ENCODE data around the gene RAD21L1.
"Not testable (repeated sequence)": the region's sequence is repeated elsewhere in the genome, so short reads cannot be mapped to it uniquely, and the experiment has no call there.

The RAD21L1 gene

DNA sequence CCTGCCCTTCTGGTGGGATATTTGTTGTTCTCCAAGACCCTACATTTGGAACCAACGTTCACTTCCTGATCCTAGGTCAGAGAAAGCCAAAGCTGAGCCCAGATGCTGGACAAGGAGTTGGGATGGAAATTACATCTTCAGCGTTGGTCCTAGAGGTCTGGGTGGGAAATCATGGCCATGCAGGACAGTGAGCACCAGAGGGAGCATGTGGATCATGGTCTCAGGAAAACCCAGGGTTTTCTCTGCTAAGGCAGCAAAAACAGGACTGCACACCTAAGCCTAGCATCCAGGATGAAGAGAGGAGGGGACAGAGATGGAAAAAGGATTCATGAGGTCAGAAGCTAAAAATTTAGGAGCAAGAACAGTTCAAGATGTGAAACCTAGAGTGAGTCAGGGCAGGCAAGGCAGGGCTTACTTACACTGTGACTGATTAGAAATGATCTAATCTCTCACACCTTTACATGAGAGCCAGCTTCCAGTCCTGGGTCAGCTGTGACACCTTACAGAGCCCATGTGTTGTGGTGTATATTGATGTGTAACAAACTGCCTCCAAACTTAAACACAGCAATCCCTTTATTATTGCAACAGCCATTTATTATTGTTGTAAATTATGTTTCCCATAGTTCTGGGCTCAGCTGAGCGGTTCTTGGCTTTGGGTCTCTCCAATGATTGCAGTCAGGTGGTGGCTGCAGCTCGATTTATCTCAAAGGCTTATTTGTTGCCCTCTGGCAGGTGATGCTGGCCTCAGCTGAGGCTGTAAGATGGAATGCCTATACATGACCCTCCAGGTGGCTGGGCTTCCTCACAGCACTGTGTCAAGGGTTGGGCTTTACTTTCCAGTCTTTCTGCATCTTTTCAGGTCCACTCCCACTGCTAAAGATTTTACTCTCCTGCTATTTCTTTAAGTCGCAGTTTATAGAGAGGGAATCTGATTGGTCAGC lies 16.1 kb upstream of the RAD21L1 start:
- Histone ChIP-seq H3K9me3 (ENCODE audit: control insufficient read depth, low read length) (no peaks in the 10 kb centered on the region), H3K36me3 (ENCODE audit: control insufficient read depth, insufficient read depth, low read length) (no peaks in the 10 kb centered on the region), H3K4me3 (ENCODE audit: extremely low read depth, insufficient read depth, low read length, poor library complexity, severe bottlenecking) (no peak overlapping the region), H3K4me1 (ENCODE audit: control insufficient read depth, insufficient read depth, low read length, poor library complexity, severe bottlenecking) (no peaks in the 10 kb centered on the region), H3K27ac (ENCODE audit: low read depth, low read length, severe bottlenecking) (no peak overlapping the region)
- 61 to 72% methylated on average over 3 to 4 of the region's 5 CpGs for WGBS, 2 experiments (ENCODE audit: insufficient coverage in 2 of 2)

- H3K9me3 ChIP-seq (ENCODE audit: control insufficient read depth, low read length), result no peaks in the 10 kb centered on the region
- no peaks in the 10 kb centered on the region for H3K36me3 ChIP-seq (ENCODE audit: control insufficient read depth, insufficient read depth, low read length)
- H3K4me3 ChIP-seq (ENCODE audit: extremely low read depth, insufficient read depth, low read length, poor library complexity, severe bottlenecking), result no peak overlapping the region
- no peaks in the 10 kb centered on the region for H3K4me1 ChIP-seq (ENCODE audit: control insufficient read depth, insufficient read depth, low read length, poor library complexity, severe bottlenecking)
- WGBS, 2 experiments (ENCODE audit: insufficient coverage in 2 of 2), result 100% methylated on average over 1 of the region's 1 CpG; no CpG with 5 or more reads in 1 of the 2 experiments
- no peak overlapping the region for H3K27ac ChIP-seq (ENCODE audit: low read depth, low read length, severe bottlenecking)
Measured at GRCh38 chr20:1210501-1210900, 15.3 kb upstream of the RAD21L1 start.

- Histone ChIP-seq H3K27ac (ENCODE audit: low read depth, low read length, severe bottlenecking) (no peak overlapping the region), H3K36me3 (ENCODE audit: control insufficient read depth, insufficient read depth, low read length) (no peaks in the 10 kb centered on the region), H3K4me3 (ENCODE audit: extremely low read depth, insufficient read depth, low read length, poor library complexity, severe bottlenecking) (no peak overlapping the region), H3K4me1 (ENCODE audit: control insufficient read depth, insufficient read depth, low read length, poor library complexity, severe bottlenecking) (no peaks in the 10 kb centered on the region), H3K9me3 (ENCODE audit: control insufficient read depth, low read length) (no peaks in the 10 kb centered on the region)
Measured at GRCh38 chr20:1212023-1212422, 13.8 kb upstream of the RAD21L1 start.

GRCh38 chr20:1212607-1213396 lies 13.0 kb upstream of the RAD21L1 start:
- no peak overlapping the region for H3K4me3 ChIP-seq (ENCODE audit: extremely low read depth, insufficient read depth, low read length, poor library complexity, severe bottlenecking)
- H3K4me1 ChIP-seq (ENCODE audit: control insufficient read depth, insufficient read depth, low read length, poor library complexity, severe bottlenecking), result no peaks in the 10 kb centered on the region
- H3K36me3 ChIP-seq (ENCODE audit: control insufficient read depth, insufficient read depth, low read length), result no peaks in the 10 kb centered on the region
- no peak overlapping the region for H3K27ac ChIP-seq (ENCODE audit: low read depth, low read length, severe bottlenecking)
- no peaks in the 10 kb centered on the region for H3K9me3 ChIP-seq (ENCODE audit: control insufficient read depth, low read length)
- 5 to 7% methylated on average over 14 to 17 of the region's 21 CpGs for WGBS, 2 experiments (ENCODE audit: insufficient coverage in 2 of 2)

DNA sequence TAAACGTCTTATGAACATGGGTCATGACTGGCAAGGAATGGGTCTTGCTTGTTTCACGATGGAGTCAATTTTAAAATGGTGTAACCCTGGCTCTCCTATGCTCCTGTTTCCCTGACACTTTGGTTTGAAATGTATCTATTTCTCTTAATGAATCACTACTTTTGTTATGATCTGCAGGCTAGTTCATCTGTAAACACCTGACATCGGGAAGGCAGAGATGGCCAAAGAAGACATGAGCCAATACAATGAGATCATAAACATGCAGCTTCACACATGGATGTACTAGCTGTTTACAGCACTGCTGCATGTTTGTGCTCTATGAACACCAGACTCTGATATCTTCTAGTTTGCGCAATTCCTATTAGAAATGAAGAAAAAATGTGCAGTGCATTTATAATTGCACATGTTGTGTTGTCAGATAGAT lies 11.0 kb upstream of the RAD21L1 start:
- no peaks in the 10 kb centered on the region for H3K9me3 ChIP-seq (ENCODE audit: control insufficient read depth, low read length)
- no peaks in the 10 kb centered on the region for H3K4me1 ChIP-seq (ENCODE audit: control insufficient read depth, insufficient read depth, low read length, poor library complexity, severe bottlenecking)
- 90 to 100% methylated on average over 3 to 4 of the region's 4 CpGs for WGBS, 2 experiments (ENCODE audit: insufficient coverage in 2 of 2)

GRCh38 chr20:1215386-1216170 lies 10.3 kb upstream of the RAD21L1 start:
- H3K36me3 ChIP-seq (ENCODE audit: control insufficient read depth, insufficient read depth, low read length), result no peaks in the 10 kb centered on the region
- no peaks in the 10 kb centered on the region for H3K4me1 ChIP-seq (ENCODE audit: control insufficient read depth, insufficient read depth, low read length, poor library complexity, severe bottlenecking)
- H3K4me3 ChIP-seq (ENCODE audit: extremely low read depth, insufficient read depth, low read length, poor library complexity, severe bottlenecking), result no peak overlapping the region
- no peak overlapping the region for H3K27ac ChIP-seq (ENCODE audit: low read depth, low read length, severe bottlenecking)
- no peaks in the 10 kb centered on the region for H3K9me3 ChIP-seq (ENCODE audit: control insufficient read depth, low read length)
- WGBS, 2 experiments (ENCODE audit: insufficient coverage in 2 of 2), result 85 to 88% methylated on average over 3 of the region's 11 CpGs

More for the DNA sequence above, 11.0 kb upstream of the RAD21L1 start:
- Histone ChIP-seq H3K36me3 (ENCODE audit: control insufficient read depth, insufficient read depth, low read length) (no peaks in the 10 kb centered on the region), H3K27ac (ENCODE audit: low read depth, low read length, severe bottlenecking) (no peak overlapping the region), H3K4me3 (ENCODE audit: extremely low read depth, insufficient read depth, low read length, poor library complexity, severe bottlenecking) (no peak overlapping the region)

- not testable (repeated sequence) for H3K27ac ChIP-seq (ENCODE audit: low read depth, low read length, severe bottlenecking); H3K36me3 ChIP-seq (ENCODE audit: control insufficient read depth, insufficient read depth, low read length); H3K4me3 ChIP-seq (ENCODE audit: extremely low read depth, insufficient read depth, low read length, poor library complexity, severe bottlenecking); H3K9me3 ChIP-seq (ENCODE audit: control insufficient read depth, low read length); H3K4me1 ChIP-seq (ENCODE audit: control insufficient read depth, insufficient read depth, low read length, poor library complexity, severe bottlenecking)
- WGBS, 2 experiments (ENCODE audit: insufficient coverage in 2 of 2), result 88 to 93% methylated on average over 17 to 18 of the region's 19 CpGs
Measured at GRCh38 chr20:1216527-1217427, 9.1 kb upstream of the RAD21L1 start.

- H3K4me3 ChIP-seq (ENCODE audit: extremely low read depth, insufficient read depth, low read length, poor library complexity, severe bottlenecking); H3K27ac ChIP-seq (ENCODE audit: low read depth, low read length, severe bottlenecking); H3K4me1 ChIP-seq (ENCODE audit: control insufficient read depth, insufficient read depth, low read length, poor library complexity, severe bottlenecking); H3K36me3 ChIP-seq (ENCODE audit: control insufficient read depth, insufficient read depth, low read length); H3K9me3 ChIP-seq (ENCODE audit: control insufficient read depth, low read length): not testable (repeated sequence)
- 100% methylated on average over 1 of the region's 4 CpGs; no CpG with 5 or more reads in 1 of the 2 experiments for WGBS, 2 experiments (ENCODE audit: insufficient coverage in 2 of 2)
Measured at GRCh38 chr20:1222750-1223149, 3.1 kb upstream of the RAD21L1 start.

GRCh38 chr20:1224205-1224890 lies 1.5 kb upstream of the RAD21L1 start:
- Histone ChIP-seq H3K36me3 (ENCODE audit: control insufficient read depth, insufficient read depth, low read length) (no peaks in the 10 kb centered on the region), H3K4me1 (ENCODE audit: control insufficient read depth, insufficient read depth, low read length, poor library complexity, severe bottlenecking) (no peaks in the 10 kb centered on the region), H3K9me3 (ENCODE audit: control insufficient read depth, low read length) (no peaks in the 10 kb centered on the region), H3K27ac (ENCODE audit: low read depth, low read length, severe bottlenecking) (no peak overlapping the region), H3K4me3 (ENCODE audit: extremely low read depth, insufficient read depth, low read length, poor library complexity, severe bottlenecking) (no peak overlapping the region)
- WGBS, 2 experiments (ENCODE audit: insufficient coverage in 2 of 2), result 94 to 96% methylated on average over 16 to 20 of the region's 20 CpGs
